ENCODE results near the gene PPM1M.

Gene PPM1M

DNA sequence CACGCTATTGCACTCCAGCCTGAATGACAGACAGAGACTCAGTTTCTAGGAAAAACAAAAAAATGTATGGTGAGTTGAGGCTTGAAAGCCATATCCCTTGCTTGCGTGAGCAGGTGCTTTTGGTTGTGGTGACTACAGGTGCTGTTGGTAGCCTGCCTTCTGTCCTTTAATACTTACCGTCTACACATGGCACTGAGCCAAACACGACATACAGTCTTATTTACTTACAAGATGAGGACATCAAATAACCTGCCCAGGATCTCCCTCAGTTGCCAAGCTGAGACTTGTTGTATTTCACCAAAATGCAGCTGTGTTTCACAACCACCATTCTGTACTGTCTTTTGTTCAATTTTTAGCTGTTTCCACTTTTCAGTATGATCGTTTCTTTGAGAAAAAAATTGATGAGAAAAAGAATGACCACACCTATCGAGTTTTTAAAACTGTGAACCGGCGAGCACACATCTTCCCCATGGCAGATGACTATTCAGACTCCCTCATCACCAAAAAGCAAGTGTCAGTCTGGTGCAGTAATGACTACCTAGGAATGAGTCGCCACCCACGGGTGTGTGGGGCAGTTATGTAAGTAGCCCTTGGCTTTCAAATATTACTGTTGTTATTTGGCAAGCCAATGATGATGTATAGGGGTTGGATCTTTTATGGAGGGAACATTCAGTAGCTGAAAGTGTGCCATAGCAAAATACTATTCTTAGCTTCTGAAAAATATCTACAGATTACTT lies 41.1 kb upstream of the PPM1M start:
- H3K36me3 ChIP-seq (ENCODE audit: insufficient read depth, low read length): peaks cover 85% of the 10 kb centered on the region
- no peak overlapping the region for H3K9ac ChIP-seq (ENCODE audit: low read length)
- no peaks in the 10 kb centered on the region for H3K9me3 ChIP-seq (ENCODE audit: low read length)
- no peaks in the 10 kb centered on the region for H3K4me1 ChIP-seq (ENCODE audit: insufficient read depth, low read length)
- no peak overlapping the region for H3K27ac ChIP-seq (ENCODE audit: low read depth, low read length)
- H3K27me3 ChIP-seq (ENCODE audit: control insufficient read depth in 1 of 2, insufficient read depth in 2 of 2, low read length in 2 of 2): no peaks in the 10 kb centered on the region
- no peak overlapping the region for H3K4me3 ChIP-seq (ENCODE audit: low read depth in 1 of 2, low read length in 2 of 2)

DNA sequence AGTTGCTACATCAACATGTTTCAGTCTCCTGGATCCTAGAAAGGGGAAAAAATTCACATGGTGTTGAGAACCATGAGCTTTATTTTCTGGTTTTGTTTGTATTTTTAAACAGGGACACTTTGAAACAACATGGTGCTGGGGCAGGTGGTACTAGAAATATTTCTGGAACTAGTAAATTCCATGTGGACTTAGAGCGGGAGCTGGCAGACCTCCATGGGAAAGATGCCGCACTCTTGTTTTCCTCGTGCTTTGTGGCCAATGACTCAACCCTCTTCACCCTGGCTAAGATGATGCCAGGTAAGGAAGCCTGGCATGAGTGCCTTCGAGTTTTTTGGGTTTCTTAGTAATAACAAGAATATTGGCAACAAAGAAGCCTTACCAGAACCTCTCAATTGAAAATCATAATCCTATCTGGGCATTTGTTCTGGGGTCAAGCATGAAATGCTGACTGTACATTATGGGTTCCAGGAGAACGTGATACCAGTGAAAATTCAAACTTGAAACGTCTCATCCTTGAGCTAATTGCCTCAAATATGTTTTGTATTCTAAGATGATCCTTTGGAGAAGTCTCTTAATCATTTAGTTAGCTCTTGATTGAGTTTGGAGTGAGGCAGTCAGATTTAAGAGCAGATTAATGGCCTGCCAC lies 39.7 kb upstream of the PPM1M start:
- peaks cover 88% of the 10 kb centered on the region for H3K36me3 ChIP-seq (ENCODE audit: insufficient read depth, low read length)
- no peaks in the 10 kb centered on the region for H3K4me1 ChIP-seq (ENCODE audit: insufficient read depth, low read length)
- H3K4me3 ChIP-seq (ENCODE audit: low read depth in 1 of 2, low read length in 2 of 2): no peak overlapping the region
- no peak overlapping the region for H3K9ac ChIP-seq (ENCODE audit: low read length)
- H3K9me3 ChIP-seq (ENCODE audit: low read length): no peaks in the 10 kb centered on the region
- no peak overlapping the region for H3K27ac ChIP-seq (ENCODE audit: low read depth, low read length)
- H3K27me3 ChIP-seq (ENCODE audit: control insufficient read depth in 1 of 2, insufficient read depth in 2 of 2, low read length in 2 of 2): no peaks in the 10 kb centered on the region

DNA sequence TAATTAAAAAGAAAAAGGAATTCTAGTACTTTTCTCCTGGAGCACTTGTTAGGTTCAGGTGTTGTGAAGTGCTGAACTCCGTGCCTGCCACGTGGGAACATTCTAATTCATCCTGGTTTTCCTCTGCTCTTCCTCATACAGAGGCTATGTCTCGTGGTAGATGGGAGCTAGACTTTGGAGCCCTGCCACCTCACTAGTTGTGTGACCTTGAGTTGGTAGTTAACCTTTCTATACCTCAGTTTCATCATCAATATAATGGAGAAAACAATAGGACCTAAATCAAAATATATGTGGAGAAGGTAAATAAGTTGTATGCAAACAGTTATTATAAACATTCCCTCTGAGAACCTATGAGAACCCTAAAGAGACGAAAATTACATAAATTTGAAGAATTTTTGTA lies 37.0 kb upstream of the PPM1M start:
- Histone ChIP-seq H3K9me3 (ENCODE audit: low read length) (no peaks in the 10 kb centered on the region), H3K27me3 (ENCODE audit: control insufficient read depth in 1 of 2, insufficient read depth in 2 of 2, low read length in 2 of 2) (no peaks in the 10 kb centered on the region), H3K4me3 (ENCODE audit: low read depth in 1 of 2, low read length in 2 of 2) (no peak overlapping the region), H3K4me1 (ENCODE audit: insufficient read depth, low read length) (no peaks in the 10 kb centered on the region), H3K9ac (ENCODE audit: low read length) (no peak overlapping the region), H3K36me3 (ENCODE audit: insufficient read depth, low read length) (peaks cover 94% of the 10 kb centered on the region), H3K27ac (ENCODE audit: low read depth, low read length) (no peak overlapping the region)

DNA sequence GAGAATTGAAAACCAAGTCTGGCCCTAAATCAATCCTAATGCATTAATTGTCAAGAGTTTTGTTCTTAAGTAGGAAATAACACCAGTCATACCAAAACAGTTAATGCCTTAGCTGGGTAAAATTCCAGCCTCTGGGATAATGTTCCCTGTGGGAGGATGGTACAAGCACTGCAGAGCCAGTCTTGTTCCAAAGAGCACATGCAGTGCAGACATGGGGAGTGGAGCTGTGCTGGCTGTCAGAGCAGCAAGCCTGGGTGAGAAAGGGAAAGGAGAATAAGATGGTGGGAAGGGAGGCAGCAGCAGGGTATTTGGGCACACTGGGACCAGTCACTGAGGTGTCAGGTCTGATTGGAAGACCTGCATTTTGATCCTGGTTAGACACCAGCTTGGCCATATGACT lies 35.5 kb upstream of the PPM1M start:
- Histone ChIP-seq H3K36me3 (ENCODE audit: insufficient read depth, low read length) (peaks cover 90% of the 10 kb centered on the region), H3K9ac (ENCODE audit: low read length) (no peak overlapping the region), H3K4me1 (ENCODE audit: insufficient read depth, low read length) (no peaks in the 10 kb centered on the region)

DNA sequence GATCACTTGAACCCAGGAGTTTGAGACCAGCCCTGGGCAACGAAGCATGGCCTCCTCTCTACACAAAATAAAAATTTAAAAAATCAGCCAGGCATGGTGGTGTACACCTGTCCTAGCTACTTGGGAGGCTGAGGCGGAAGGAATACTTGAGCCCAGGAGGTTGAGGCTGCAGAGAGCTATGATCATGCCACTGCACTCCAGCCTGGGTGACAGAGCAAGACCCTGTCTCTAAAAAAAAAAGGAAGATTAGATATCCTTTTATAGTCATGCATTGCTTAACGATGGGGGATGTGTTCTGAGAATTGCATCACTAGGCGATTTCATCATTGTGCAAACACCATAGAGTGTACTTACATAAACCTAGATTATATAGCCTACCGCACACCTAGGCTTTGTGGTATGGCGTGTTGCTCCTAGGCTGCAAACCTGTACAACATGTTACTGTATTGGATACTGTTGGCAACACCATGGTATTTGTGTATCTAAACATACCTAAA lies 35.0 kb upstream of the PPM1M start:
- no peak overlapping the region for H3K4me3 ChIP-seq (ENCODE audit: low read depth in 1 of 2, low read length in 2 of 2)
- H3K4me1 ChIP-seq (ENCODE audit: insufficient read depth, low read length): no peaks in the 10 kb centered on the region
- H3K9me3 ChIP-seq (ENCODE audit: low read length): no peaks in the 10 kb centered on the region
- no peak overlapping the region for H3K9ac ChIP-seq (ENCODE audit: low read length)
- no peak overlapping the region for H3K27ac ChIP-seq (ENCODE audit: low read depth, low read length)
- no peaks in the 10 kb centered on the region for H3K27me3 ChIP-seq (ENCODE audit: control insufficient read depth in 1 of 2, insufficient read depth in 2 of 2, low read length in 2 of 2)
- H3K36me3 ChIP-seq (ENCODE audit: insufficient read depth, low read length): peaks cover 90% of the 10 kb centered on the region

More for the DNA sequence above, 35.5 kb upstream of the PPM1M start:
- no peaks in the 10 kb centered on the region for H3K9me3 ChIP-seq (ENCODE audit: low read length)
- no peak overlapping the region for H3K27ac ChIP-seq (ENCODE audit: low read depth, low read length)
- H3K27me3 ChIP-seq (ENCODE audit: control insufficient read depth in 1 of 2, insufficient read depth in 2 of 2, low read length in 2 of 2): no peaks in the 10 kb centered on the region
- H3K4me3 ChIP-seq (ENCODE audit: low read depth in 1 of 2, low read length in 2 of 2): no peak overlapping the region

DNA sequence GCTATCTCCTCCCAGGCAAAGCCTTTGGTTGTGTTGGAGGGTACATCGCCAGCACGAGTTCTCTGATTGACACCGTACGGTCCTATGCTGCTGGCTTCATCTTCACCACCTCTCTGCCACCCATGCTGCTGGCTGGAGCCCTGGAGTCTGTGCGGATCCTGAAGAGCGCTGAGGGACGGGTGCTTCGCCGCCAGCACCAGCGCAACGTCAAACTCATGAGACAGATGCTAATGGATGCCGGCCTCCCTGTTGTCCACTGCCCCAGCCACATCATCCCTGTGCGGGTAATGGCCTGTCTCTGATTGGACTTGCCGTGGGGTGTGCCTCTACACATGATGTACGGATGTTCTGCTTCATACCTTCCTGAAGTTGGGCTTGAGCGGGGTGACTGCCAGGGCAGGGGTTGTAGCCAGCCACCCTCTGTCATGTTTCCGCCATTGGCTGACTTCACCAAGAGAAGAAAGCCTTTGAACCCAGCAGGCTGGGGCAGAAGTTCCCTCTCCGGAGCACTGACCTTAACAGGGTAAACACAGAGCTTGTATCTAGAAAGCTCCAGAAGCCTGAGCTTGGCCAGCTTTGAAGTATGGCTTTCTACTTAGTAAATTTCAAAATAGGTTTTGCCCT lies 34.2 kb upstream of the PPM1M start:
- H3K27ac ChIP-seq (ENCODE audit: low read depth, low read length): no peak overlapping the region
- H3K27me3 ChIP-seq (ENCODE audit: control insufficient read depth in 1 of 2, insufficient read depth in 2 of 2, low read length in 2 of 2): no peaks in the 10 kb centered on the region
- no peak overlapping the region for H3K4me3 ChIP-seq (ENCODE audit: low read depth in 1 of 2, low read length in 2 of 2)
- H3K9me3 ChIP-seq (ENCODE audit: low read length): no peaks in the 10 kb centered on the region
- H3K36me3 ChIP-seq (ENCODE audit: insufficient read depth, low read length): peaks cover 84% of the 10 kb centered on the region
- H3K9ac ChIP-seq (ENCODE audit: low read length): no peak overlapping the region
- H3K4me1 ChIP-seq (ENCODE audit: insufficient read depth, low read length): peaks cover under 1% of the 10 kb centered on the region

DNA sequence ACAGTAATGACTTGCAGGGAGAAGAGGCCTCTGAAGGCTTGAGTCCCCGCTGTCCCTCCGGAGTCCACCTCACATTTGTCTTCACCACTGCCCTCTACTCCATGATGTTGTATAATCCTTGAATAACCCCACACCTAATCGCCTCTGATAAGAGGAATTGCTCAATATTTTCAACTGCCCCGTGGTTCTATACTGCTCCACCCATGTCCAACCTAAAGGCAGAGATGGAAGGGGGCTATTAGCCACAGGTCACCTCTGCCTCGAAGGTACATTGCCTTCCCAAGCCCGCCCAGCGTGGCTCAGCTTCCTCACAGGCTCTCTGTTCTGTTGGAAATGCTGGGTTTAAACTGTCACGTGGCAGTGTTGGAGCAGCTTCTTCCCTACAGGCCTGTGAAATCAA lies 32.6 kb upstream of the PPM1M start:
- Histone ChIP-seq H3K27ac (ENCODE audit: low read depth, low read length) (no peak overlapping the region), H3K4me3 (ENCODE audit: low read depth in 1 of 2, low read length in 2 of 2) (no peak overlapping the region), H3K9me3 (ENCODE audit: low read length) (no peaks in the 10 kb centered on the region), H3K4me1 (ENCODE audit: insufficient read depth, low read length) (peaks cover 12% of the 10 kb centered on the region), H3K9ac (ENCODE audit: low read length) (no peak overlapping the region), H3K36me3 (ENCODE audit: insufficient read depth, low read length) (peaks cover 72% of the 10 kb centered on the region), H3K27me3 (ENCODE audit: control insufficient read depth in 1 of 2, insufficient read depth in 2 of 2, low read length in 2 of 2) (no peaks in the 10 kb centered on the region)

DNA sequence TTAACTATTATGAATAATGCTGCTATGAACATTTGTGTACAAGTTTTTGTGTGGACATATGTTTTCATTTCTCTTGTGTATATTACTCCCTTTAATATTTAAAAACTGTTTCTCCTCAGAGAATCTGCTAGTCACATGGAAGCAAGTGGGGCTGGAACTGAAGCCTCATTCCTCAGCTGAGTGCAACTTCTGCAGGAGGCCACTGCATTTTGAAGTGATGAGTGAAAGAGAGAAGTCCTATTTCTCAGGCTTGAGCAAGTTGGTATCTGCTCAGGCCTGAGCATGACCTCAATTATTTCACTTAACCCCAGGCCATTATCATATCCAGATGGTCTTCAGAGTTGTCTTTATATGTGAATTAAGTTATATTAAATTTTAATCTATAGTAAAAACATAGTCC lies 31.7 kb upstream of the PPM1M start:
- Histone ChIP-seq H3K27me3 (ENCODE audit: control insufficient read depth in 1 of 2, insufficient read depth in 2 of 2, low read length in 2 of 2) (no peaks in the 10 kb centered on the region), H3K27ac (ENCODE audit: low read depth, low read length) (no peak overlapping the region), H3K4me1 (ENCODE audit: insufficient read depth, low read length) (peaks cover 12% of the 10 kb centered on the region), H3K9ac (ENCODE audit: low read length) (no peak overlapping the region), H3K9me3 (ENCODE audit: low read length) (no peaks in the 10 kb centered on the region), H3K4me3 (ENCODE audit: low read depth in 1 of 2, low read length in 2 of 2) (no peak overlapping the region), H3K36me3 (ENCODE audit: insufficient read depth, low read length) (peaks cover 63% of the 10 kb centered on the region)

DNA sequence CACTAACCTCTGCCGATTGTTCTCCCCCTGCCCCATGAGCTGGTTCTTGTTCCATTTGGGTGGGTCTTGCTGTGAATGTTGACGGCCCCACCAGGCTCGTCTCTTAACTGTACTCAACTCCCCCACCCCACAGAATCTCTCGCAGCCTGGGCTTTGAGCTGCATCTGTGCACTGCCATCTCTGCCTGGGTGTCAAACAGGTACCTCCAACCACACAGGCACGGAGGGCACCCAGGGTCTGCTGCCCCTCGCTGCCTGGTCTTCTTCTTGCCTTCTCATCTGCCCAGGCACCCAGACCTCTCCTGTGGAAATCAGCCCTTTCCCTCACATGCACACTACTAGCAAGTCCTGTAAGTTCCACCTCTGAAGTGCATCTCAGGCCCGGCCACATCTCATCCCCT lies 30.2 kb upstream of the PPM1M start:
- H3K27me3 ChIP-seq (ENCODE audit: control insufficient read depth in 1 of 2, insufficient read depth in 2 of 2, low read length in 2 of 2): no peaks in the 10 kb centered on the region
- peaks cover 12% of the 10 kb centered on the region for H3K4me1 ChIP-seq (ENCODE audit: insufficient read depth, low read length)
- peaks cover 49% of the 10 kb centered on the region for H3K36me3 ChIP-seq (ENCODE audit: insufficient read depth, low read length)
- H3K9me3 ChIP-seq (ENCODE audit: low read length): no peaks in the 10 kb centered on the region
- H3K4me3 ChIP-seq (ENCODE audit: low read depth in 1 of 2, low read length in 2 of 2): no peak overlapping the region
- no peak overlapping the region for H3K9ac ChIP-seq (ENCODE audit: low read length)
- no peak overlapping the region for H3K27ac ChIP-seq (ENCODE audit: low read depth, low read length)

DNA sequence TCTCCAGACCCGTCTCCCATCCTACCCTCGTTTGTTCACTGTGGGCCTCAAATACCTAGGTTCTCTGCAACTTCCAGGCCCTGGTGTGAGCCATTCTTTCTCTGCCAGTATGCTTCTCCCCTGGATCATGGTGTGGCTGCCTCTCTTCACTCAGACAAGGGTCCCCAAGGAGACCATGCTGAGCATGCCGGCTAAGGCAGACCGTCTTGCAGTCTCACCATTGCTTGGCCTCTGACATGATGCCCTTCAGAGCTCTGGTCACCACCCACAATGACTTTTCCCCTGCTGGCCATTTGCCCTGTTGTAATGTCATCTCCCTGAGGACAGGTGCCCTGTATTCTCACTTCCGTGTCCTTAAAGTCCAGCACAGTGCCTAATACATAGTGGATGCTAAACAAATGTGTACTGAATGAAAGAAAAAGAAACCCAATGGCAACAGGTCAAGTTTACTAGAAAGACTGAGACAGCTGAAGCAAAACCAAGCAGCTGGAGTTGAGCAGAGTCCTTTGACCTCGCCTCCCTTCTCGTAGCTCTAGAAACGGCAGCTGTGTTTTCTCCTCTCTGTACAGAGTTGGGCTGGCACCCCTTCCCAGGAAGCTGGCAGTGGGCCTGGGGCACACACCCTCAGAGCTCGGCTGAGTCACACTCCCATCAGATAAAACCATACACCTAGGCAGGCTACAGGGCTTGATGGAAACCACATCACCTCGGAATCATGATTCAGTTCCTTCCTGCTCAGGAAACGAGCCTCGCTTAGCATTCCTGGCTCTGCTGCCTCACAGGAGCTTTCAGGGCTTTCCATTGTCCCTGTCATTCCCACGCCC lies 28.8 kb upstream of the PPM1M start:
- Histone ChIP-seq H3K36me3 (ENCODE audit: insufficient read depth, low read length) (peaks cover 34% of the 10 kb centered on the region), H3K4me3 (ENCODE audit: low read depth in 1 of 2, low read length in 2 of 2) (no peak overlapping the region), H3K27me3 (ENCODE audit: control insufficient read depth in 1 of 2, insufficient read depth in 2 of 2, low read length in 2 of 2) (no peaks in the 10 kb centered on the region), H3K27ac (ENCODE audit: low read depth, low read length) (peak overlapping the region; percentile 42), H3K9me3 (ENCODE audit: low read length) (no peaks in the 10 kb centered on the region), H3K9ac (ENCODE audit: low read length) (no peak overlapping the region), H3K4me1 (ENCODE audit: insufficient read depth, low read length) (peaks cover 17% of the 10 kb centered on the region)

DNA sequence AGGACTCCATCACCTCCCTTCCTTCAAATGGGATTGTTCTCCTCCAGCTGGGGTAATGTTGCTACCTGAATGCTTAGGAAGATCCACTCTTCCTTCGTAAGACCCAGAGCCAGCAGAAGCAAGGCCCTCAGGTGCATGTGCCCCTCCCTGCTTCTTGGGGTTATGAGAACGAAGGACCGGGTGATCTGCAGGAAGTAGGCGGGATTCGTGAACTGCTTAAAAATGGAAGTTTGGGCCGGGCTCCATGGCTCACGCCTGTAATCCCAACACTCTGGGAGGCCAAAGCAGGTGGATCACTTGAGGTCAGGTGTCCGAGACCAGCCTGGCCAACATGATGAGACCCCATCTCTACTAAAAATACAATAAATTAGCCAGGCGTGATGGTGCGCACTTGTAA lies 28.2 kb upstream of the PPM1M start:
- Histone ChIP-seq H3K4me3 (ENCODE audit: low read depth in 1 of 2, low read length in 2 of 2) (no peak overlapping the region), H3K27ac (ENCODE audit: low read depth, low read length) (no peak overlapping the region), H3K9ac (ENCODE audit: low read length) (no peak overlapping the region), H3K9me3 (ENCODE audit: low read length) (no peaks in the 10 kb centered on the region), H3K27me3 (ENCODE audit: control insufficient read depth in 1 of 2, insufficient read depth in 2 of 2, low read length in 2 of 2) (no peaks in the 10 kb centered on the region), H3K4me1 (ENCODE audit: insufficient read depth, low read length) (peaks cover 17% of the 10 kb centered on the region), H3K36me3 (ENCODE audit: insufficient read depth, low read length) (peaks cover 28% of the 10 kb centered on the region)
